CD14-positive monocyte (primary cell): Measurements from ENCODE around the gene RDH12. TPM values are rescaled to one million over a fixed set of nuclear protein-coding genes. Genes with fewer than 3 reads are reported as not detected.
"Not testable (repeated sequence)": the region's sequence is repeated elsewhere in the genome, so short reads cannot be mapped to it uniquely, and the experiment has no call there.

Experiments
- DNase-seq, 3 donors: peaks; one replicate each; pipeline ENCODE4 v3.0.0-alpha.2; 2011 to 2022
- H2AFZ ChIP-seq: 2 replicates; pipeline ENCODE4 v1.6.0; 2012; ENCODE audit warnings: mild to moderate bottlenecking, low read depth, low read length, inconsistent platforms; ENCODE audit not compliant: insufficient read depth, poor library complexity, severe bottlenecking
- H3K27ac ChIP-seq, 2 donors: 1 replicate in 1 of 2; 2 replicates in 1 of 2; pipeline ENCODE4 v1.5.1; 2012 to 2013; ENCODE audit warnings: low read length in 2 of 2, control low read depth in 1 of 2, inconsistent platforms in 1 of 2, low read depth in 1 of 2, mild to moderate bottlenecking in 1 of 2
- H3K27me3 ChIP-seq, 2 donors: one replicate each; pipeline versions ENCODE4 v1.6.0 to v1.6.1; 2011 to 2013; ENCODE audit warnings: low read length in 2 of 2; ENCODE audit not compliant: control insufficient read depth in 2 of 2, insufficient read depth in 2 of 2
- H3K36me3 ChIP-seq, 2 donors: replicated peaks in 1 of 2; 1 replicate in 1 of 2; 2 replicates in 1 of 2; pipeline versions ENCODE4 v1.5.1 to v1.6.1; 2012 to 2013; ENCODE audit warnings: low read length in 2 of 2, control low read depth in 1 of 2, inconsistent platforms in 1 of 2, mild to moderate bottlenecking in 1 of 2; ENCODE audit not compliant: insufficient read depth in 2 of 2, control insufficient read depth in 1 of 2
- H3K4me1 ChIP-seq, 2 donors: 1 replicate in 1 of 2; 2 replicates in 1 of 2; pipeline versions ENCODE4 v1.5.1 to v1.6.1; 2012 to 2013; ENCODE audit warnings: low read length in 2 of 2, control low read depth in 1 of 2, inconsistent platforms in 1 of 2, mild to moderate bottlenecking in 1 of 2, moderate library complexity in 1 of 2; ENCODE audit not compliant: insufficient read depth in 2 of 2, control insufficient read depth in 1 of 2
- H3K4me2 ChIP-seq: replicated peaks from 2 replicates; pipeline ENCODE3; 2012; ENCODE audit warnings: low read length, moderate library complexity, mild to moderate bottlenecking; ENCODE audit not compliant: poor library complexity, severe bottlenecking; ENCODE audit errors: extremely low read depth
- H3K4me3 ChIP-seq, 3 experiments: fragments of 200-600 bp in 1 of 3; sonication (generic) in 1 of 3; replicated peaks in 1 of 3; 1 replicate in 2 of 3; 2 replicates in 1 of 3; pipeline ENCODE4 v1.5.1; 2011 to 2013; ENCODE audit warnings: low read length in 3 of 3, mild to moderate bottlenecking in 3 of 3, control low read depth in 2 of 3, low read depth in 2 of 3, inconsistent platforms in 1 of 3, moderate library complexity in 1 of 3
- H3K79me2 ChIP-seq: 2 replicates; pipeline ENCODE4 v1.6.0; 2012; ENCODE audit warnings: mild to moderate bottlenecking, control low read depth, inconsistent platforms, low read length, moderate library complexity; ENCODE audit not compliant: insufficient read depth
- H3K9ac ChIP-seq: 2 replicates; pipeline ENCODE4 v1.6.0; 2017; ENCODE audit warnings: low read length, mild to moderate bottlenecking; ENCODE audit not compliant: insufficient read depth, poor library complexity, severe bottlenecking
- H3K9me3 ChIP-seq, 2 donors: replicated peaks in 1 of 2; 1 replicate in 1 of 2; 2 replicates in 1 of 2; pipeline versions ENCODE4 v1.5.1 to v1.6.1; 2012 to 2013; ENCODE audit warnings: low read length in 2 of 2, control low read depth in 1 of 2; ENCODE audit not compliant: control insufficient read depth in 1 of 2, insufficient read depth in 1 of 2
- H4K20me1 ChIP-seq: 2 replicates; pipeline ENCODE4 v1.6.0; 2012; ENCODE audit warnings: mild to moderate bottlenecking, low read length, control low read depth, moderate library complexity; ENCODE audit not compliant: insufficient read depth
- H3K27ac Mint-ChIP-seq, 7 donors: one replicate each; pipeline ENCODE4 v1.8.0; 2020; ENCODE audit warnings: mild to moderate bottlenecking in 7 of 7, mixed read lengths in 7 of 7, moderate library complexity in 6 of 7, inconsistent platforms in 2 of 7
- H3K27me3 Mint-ChIP-seq, 3 donors: one replicate each; pipeline ENCODE4 v1.8.0; 2021 to 2022; ENCODE audit warnings: low read depth in 3 of 3, mild to moderate bottlenecking in 3 of 3, mixed read lengths in 3 of 3, moderate library complexity in 3 of 3, inconsistent platforms in 1 of 3
- H3K36me3 Mint-ChIP-seq, 2 donors: one replicate each; pipeline ENCODE4 v1.8.0; 2020; ENCODE audit warnings: mixed read lengths in 2 of 2, inconsistent platforms in 1 of 2, mild to moderate bottlenecking in 1 of 2
- H3K4me1 Mint-ChIP-seq: one replicate; pipeline ENCODE4 v1.8.0; 2020; ENCODE audit warnings: mild to moderate bottlenecking, mixed read lengths
- H3K4me3 Mint-ChIP-seq, 2 donors: one replicate each; pipeline ENCODE4 v1.8.0; 2020; ENCODE audit warnings: mild to moderate bottlenecking in 2 of 2, mixed read lengths in 2 of 2, moderate library complexity in 1 of 2
- H3K9me3 Mint-ChIP-seq, 7 donors: one replicate each; pipeline ENCODE4 v1.8.0; 2020 to 2022; ENCODE audit warnings: mixed read lengths in 7 of 7, mild to moderate bottlenecking in 6 of 7, moderate library complexity in 6 of 7, inconsistent platforms in 2 of 7
- WGBS: methylation state at CpG from one replicate; pipeline ENCODE4 v1.1.5; 2013; ENCODE audit warnings: missing lambda C conversion rate; ENCODE audit not compliant: insufficient coverage; 5-methylcytosine and 5-hydroxymethylcytosine counted together
- intact Hi-C, 2 donors: fragments of 100-400 bp; cut with micrococcal nuclease; formaldehyde crosslinking; loops; one replicate each; pipeline versions ENCODE4 v1.15.0 to v1.15.1; 2023
- polyA minus RNA-seq: library from RNA; depleted of rRNA, polyadenylated mRNA; stranded (reverse); fragments of >200 nt; gene quantifications from 2 replicates; pipeline ENCODE4 v1.2.3, GENCODE V29; 2012
- polyA plus RNA-seq, 3 donors: library from polyadenylated mRNA; depleted of rRNA in 1 of 3; unstranded in 2 of 3; stranded (reverse) in 1 of 3; fragments of 300-500 nt in 2 of 3; fragments of >200 nt in 1 of 3; fragmentation: Illumina TruSeq in 2 of 3; gene quantifications; 1 replicate in 2 of 3; 2 replicates in 1 of 3; pipeline ENCODE4 v1.2.3, GENCODE V29; 2012 to 2021
- total RNA-seq, 12 experiments: library from RNA in 1 of 12; stranded (reverse) in 1 of 12; fragments of 120-200 nt in 1 of 12; gene quantifications; one replicate each; pipeline ENCODE4 v1.2.4 and lab custom pipeline; 2013 to 2026; ENCODE audit warnings: mixed read lengths in 6 of 12, inconsistent platforms in 1 of 12
- TF ChIP-seq, protein P1 (sequence below): fragments of 200-600 bp; IDR thresholded peaks from one replicate; pipeline ENCODE4 v1.8.0; 2022; ENCODE audit warnings: antibody characterized with exemption, mild to moderate bottlenecking

Gene RDH12
- 0.77 TPM for total RNA-seq (2013)
- under 1 TPM in 1 of 3 donors, not detected in 2; 0.17 TPM for polyA plus RNA-seq
- not detected in 2 replicates for polyA minus RNA-seq
- 0.06 to 1.5 (median 0.54) reads per million in 11 experiments for total RNA-seq (lab: John Stamatoyannopoulos, UW)

DNA sequence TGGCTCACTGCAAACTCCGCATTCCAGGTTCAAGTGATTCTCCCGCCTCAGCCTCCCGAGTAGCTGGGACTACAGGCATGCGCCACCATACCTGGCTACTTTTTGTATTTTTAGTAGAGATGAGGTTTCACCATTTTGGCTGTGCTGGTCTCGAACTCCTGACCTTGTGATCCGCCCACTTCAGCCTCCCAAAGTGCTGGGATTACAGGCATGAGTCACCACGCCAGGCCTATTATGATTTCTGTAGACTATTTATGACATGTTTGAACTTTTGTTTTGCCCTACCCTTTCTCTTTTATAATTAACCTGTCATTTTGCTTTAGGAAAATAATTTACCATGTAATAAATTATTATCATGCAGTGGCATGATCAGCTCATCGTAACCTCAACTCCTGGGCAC is at the start of gene RDH12:
Gene RDH12, plus strand, starts transcription at position 395 of the 400 bp plus-strand sequence. CDS start 20,757 bp downstream, outside the sequence.
- H3K9ac ChIP-seq, H4K20me1 ChIP-seq, H2AFZ ChIP-seq, H3K27me3 Mint-ChIP-seq, H3K79me2 ChIP-seq, H3K9me3 Mint-ChIP-seq, H3K36me3 ChIP-seq, H3K36me3 Mint-ChIP-seq, H3K9me3 ChIP-seq, H3K27me3 ChIP-seq: not testable (repeated sequence)
- no CpG with 5 or more reads among the region's 8 CpGs for WGBS
- H3K4me1 ChIP-seq = peaks cover 36 to 47% of the 10 kb centered on the region in 2 donors
- intact Hi-C loops = loop anchor here (2.0 to 10.0 kb wide), 5 partner anchors 34 to 1056 kb away; partner anchors contain the start of gene ARG2 (in 2 of the 2)
- H3K27ac ChIP-seq = peak within 1 kb of the TSS; percentile 73
- DNase-seq = peak in 1 of 3 donors; percentile 12
- Mint-ChIP-seq H3K27ac (peak within 1 kb of the TSS; percentile 87 to 97 (median 93)), H3K4me3 (peak within 1 kb of the TSS; percentile 48 to 58), H3K4me1 (peaks cover 40% of the 10 kb centered on the region)
- peak within 1 kb of the TSS; percentile 62 for H3K4me2 ChIP-seq
- H3K4me3 ChIP-seq = peak within 1 kb of the TSS in 1 of 3 experiments; percentile 55

DNA sequence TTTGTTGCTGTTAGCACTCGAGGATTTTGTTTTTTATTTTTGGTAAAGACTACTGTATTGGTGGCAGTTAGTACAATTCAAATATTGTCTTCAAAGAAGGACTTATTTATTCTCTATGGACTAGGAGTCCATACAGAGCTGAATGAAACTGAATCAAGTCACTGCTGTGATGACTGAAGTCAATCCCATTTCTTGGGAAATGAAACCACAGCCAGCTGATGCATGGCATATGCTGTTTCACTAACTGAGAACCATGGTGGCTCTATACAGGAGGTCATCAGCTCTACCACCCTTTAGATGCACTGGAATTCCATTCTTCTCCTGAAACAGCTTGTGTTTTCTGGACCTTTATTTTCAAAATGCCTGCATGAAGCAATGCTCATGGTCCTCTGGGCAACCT is 49.5 kb upstream of the RDH12 start:
- no peaks in the 10 kb centered on the region for H3K27me3 Mint-ChIP-seq
- Histone ChIP-seq H3K4me2 (no peak overlapping the region), H2AFZ (no peak overlapping the region), H3K4me3 (no peak overlapping the region), H3K9me3 (no peaks in the 10 kb centered on the region), H3K36me3 (peaks cover 96 to 100% of the 10 kb centered on the region in 2 donors), H3K9ac (no peak overlapping the region), H4K20me1 (peaks cover 9% of the 10 kb centered on the region), H3K27ac (no peak overlapping the region), H3K27me3 (no peaks in the 10 kb centered on the region), H3K4me1 (no peaks in the 10 kb centered on the region), H3K79me2 (no peaks in the 10 kb centered on the region)
- no CpG with 5 or more reads among the region's 1 CpG for WGBS
- no peaks in the 10 kb centered on the region for H3K4me1 Mint-ChIP-seq
- intact Hi-C loops = no loop called here
- peaks cover 84 to 91% of the 10 kb centered on the region in 2 donors for H3K36me3 Mint-ChIP-seq
- TF ChIP-seq, protein P1, sequence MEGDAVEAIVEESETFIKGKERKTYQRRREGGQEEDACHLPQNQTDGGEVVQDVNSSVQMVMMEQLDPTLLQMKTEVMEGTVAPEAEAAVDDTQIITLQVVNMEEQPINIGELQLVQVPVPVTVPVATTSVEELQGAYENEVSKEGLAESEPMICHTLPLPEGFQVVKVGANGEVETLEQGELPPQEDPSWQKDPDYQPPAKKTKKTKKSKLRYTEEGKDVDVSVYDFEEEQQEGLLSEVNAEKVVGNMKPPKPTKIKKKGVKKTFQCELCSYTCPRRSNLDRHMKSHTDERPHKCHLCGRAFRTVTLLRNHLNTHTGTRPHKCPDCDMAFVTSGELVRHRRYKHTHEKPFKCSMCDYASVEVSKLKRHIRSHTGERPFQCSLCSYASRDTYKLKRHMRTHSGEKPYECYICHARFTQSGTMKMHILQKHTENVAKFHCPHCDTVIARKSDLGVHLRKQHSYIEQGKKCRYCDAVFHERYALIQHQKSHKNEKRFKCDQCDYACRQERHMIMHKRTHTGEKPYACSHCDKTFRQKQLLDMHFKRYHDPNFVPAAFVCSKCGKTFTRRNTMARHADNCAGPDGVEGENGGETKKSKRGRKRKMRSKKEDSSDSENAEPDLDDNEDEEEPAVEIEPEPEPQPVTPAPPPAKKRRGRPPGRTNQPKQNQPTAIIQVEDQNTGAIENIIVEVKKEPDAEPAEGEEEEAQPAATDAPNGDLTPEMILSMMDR = no peak
- DNase-seq = no peak
- H3K27ac Mint-ChIP-seq = peak overlapping the region in 1 of 7 donors; percentile 46
- H3K4me3 Mint-ChIP-seq = no peak overlapping the region
- no peaks in the 10 kb centered on the region for H3K9me3 Mint-ChIP-seq
